ENCODE data around the gene PDLIM3. TPM values are rescaled to one million over a fixed set of nuclear protein-coding genes. Genes with fewer than 3 reads are reported as not detected.

PDLIM3 gene
- total and polyA plus RNA-seq, 2 donors (not counting 1 experiment from before 2014, with no cell fraction given), result 0.15 TPM; not detected in 1

DNA sequence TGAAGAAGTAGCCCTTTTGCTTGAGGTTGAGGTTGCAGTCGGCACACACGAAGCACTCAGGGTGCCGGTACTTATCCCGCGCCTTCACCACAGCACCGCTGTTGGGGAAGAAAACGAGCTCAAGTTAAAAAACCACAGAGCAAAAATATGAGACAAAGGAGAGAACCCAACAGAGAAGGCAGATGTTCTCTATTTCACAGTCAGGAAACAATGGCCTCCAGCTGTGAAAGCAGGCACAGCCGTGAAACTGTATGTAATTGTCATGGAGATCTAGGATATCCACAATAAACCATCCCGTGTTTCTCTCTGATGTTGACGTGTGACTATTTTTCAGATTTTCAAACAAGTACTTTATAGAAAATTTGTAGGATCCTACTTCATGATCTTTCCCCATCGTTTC is 32.9 kb downstream of the PDLIM3 start:
- Histone ChIP-seq H3K9me3 (ENCODE audit: control extremely low read depth in 1 of 3, control insufficient read depth in 2 of 3, insufficient read depth in 1 of 3, low read length in 2 of 3) (peaks cover 0 to 16% (median 1%) of the 10 kb centered on the region in 3 donors), H3K79me2 (ENCODE audit: control insufficient read depth, insufficient read depth, low read length) (no peaks in the 10 kb centered on the region), H3K27me3 (replicated peaks in 1 of 4; ENCODE audit: control extremely low read depth in 1 of 4, control insufficient read depth in 3 of 4, insufficient read depth in 4 of 4, low read length in 3 of 4) (peaks cover 0 to 15% (median 2%) of the 10 kb centered on the region in 4 experiments), H3K4me2 (replicated peaks; ENCODE audit: low read depth, low read length, poor library complexity, severe bottlenecking) (no peak overlapping the region), H3K27ac (ENCODE audit: low read length in 2 of 2) (no peak overlapping the region), H3K4me3 (ENCODE audit: control extremely low read depth in 1 of 5, extremely low read depth in 1 of 5, insufficient read depth in 1 of 5, low read depth in 2 of 5, low read length in 4 of 5) (no peak overlapping the region), H3K36me3 (replicated peaks in 1 of 2; ENCODE audit: control extremely low read depth in 1 of 2, control insufficient read depth in 1 of 2, extremely low read depth in 1 of 2, insufficient read depth in 2 of 2, low read length in 1 of 2) (no peaks in the 10 kb centered on the region), H3K9ac (ENCODE audit: low read length) (no peak overlapping the region), H2AFZ (ENCODE audit: insufficient read depth, low read depth, low read length, poor library complexity, severe bottlenecking) (no peak overlapping the region), H3K4me1 (ENCODE audit: control insufficient read depth in 2 of 2, insufficient read depth in 2 of 2, low read length in 2 of 2) (no peaks in the 10 kb centered on the region), H4K20me1 (ENCODE audit: control insufficient read depth, insufficient read depth, low read length, poor library complexity, severe bottlenecking) (no peaks in the 10 kb centered on the region)
- Mint-ChIP-seq H3K9me3 (ENCODE audit: insufficient read depth) (peaks cover 8% of the 10 kb centered on the region), H3K27ac (no peak overlapping the region), H3K4me1 (no peaks in the 10 kb centered on the region), H3K4me3 (no peak overlapping the region), H3K27me3 (peaks cover 38% of the 10 kb centered on the region)
- intact Hi-C loops (cut with micrococcal nuclease), result no loop called here
- POLR2A ChIA-PET, result no interaction called here
- WGBS (ENCODE audit: insufficient coverage), result 92% methylated on average over 8 of the region's 11 CpGs
- TF ChIP-seq CTCF (IDR thresholded peaks at IDR 0.05), result no peak
- no peak for TF ChIP-seq EZH2 (IDR thresholded peaks at IDR 0.05; ENCODE audit: borderline replicate concordance, insufficient read depth, low read depth, low read length, poor library complexity, severe bottlenecking)
- CTCF ChIA-PET, result no interaction called here
- DNase-seq (no peak), ATAC-seq (ENCODE audit: low read depth) (no peak)

GRCh38 chr4:185500576-185500975 is 34.7 kb downstream of the PDLIM3 start:
- H3K27me3 Mint-ChIP-seq, result peaks cover 38% of the 10 kb centered on the region
- Histone ChIP-seq H3K79me2 (ENCODE audit: control insufficient read depth, insufficient read depth, low read length) (no peaks in the 10 kb centered on the region), H3K9ac (ENCODE audit: low read length) (no peak overlapping the region), H3K36me3 (replicated peaks in 1 of 2; ENCODE audit: control extremely low read depth in 1 of 2, control insufficient read depth in 1 of 2, extremely low read depth in 1 of 2, insufficient read depth in 2 of 2, low read length in 1 of 2) (no peaks in the 10 kb centered on the region), H3K4me3 (ENCODE audit: control extremely low read depth in 1 of 5, extremely low read depth in 1 of 5, insufficient read depth in 1 of 5, low read depth in 2 of 5, low read length in 4 of 5) (no peak overlapping the region), H3K4me1 (ENCODE audit: control insufficient read depth in 2 of 2, insufficient read depth in 2 of 2, low read length in 2 of 2) (no peaks in the 10 kb centered on the region), H2AFZ (ENCODE audit: insufficient read depth, low read depth, low read length, poor library complexity, severe bottlenecking) (no peak overlapping the region), H3K4me2 (replicated peaks; ENCODE audit: low read depth, low read length, poor library complexity, severe bottlenecking) (no peak overlapping the region), H3K27ac (ENCODE audit: low read length in 2 of 2) (no peak overlapping the region), H4K20me1 (ENCODE audit: control insufficient read depth, insufficient read depth, low read length, poor library complexity, severe bottlenecking) (no peaks in the 10 kb centered on the region), H3K9me3 (ENCODE audit: control extremely low read depth in 1 of 3, control insufficient read depth in 2 of 3, insufficient read depth in 1 of 3, low read length in 2 of 3) (peaks cover 0 to 16% (median 1%) of the 10 kb centered on the region in 3 donors), H3K27me3 (replicated peaks in 1 of 4; ENCODE audit: control extremely low read depth in 1 of 4, control insufficient read depth in 3 of 4, insufficient read depth in 4 of 4, low read length in 3 of 4) (peaks cover 0 to 7% (median 2%) of the 10 kb centered on the region in 4 experiments)
- no peak overlapping the region for H3K4me3 Mint-ChIP-seq
- no peak overlapping the region for H3K27ac Mint-ChIP-seq
- ATAC-seq (ENCODE audit: low read depth), result no peak
- CTCF ChIA-PET, result no interaction called here
- WGBS (ENCODE audit: insufficient coverage), result 62% methylated on average over 1 of the region's 1 CpG
- POLR2A ChIA-PET, result no interaction called here
- no peak for TF ChIP-seq CTCF (IDR thresholded peaks at IDR 0.05)
- TF ChIP-seq EZH2 (IDR thresholded peaks at IDR 0.05; ENCODE audit: borderline replicate concordance, insufficient read depth, low read depth, low read length, poor library complexity, severe bottlenecking), result no peak
- DNase-seq, result no peak
- intact Hi-C loops (cut with micrococcal nuclease), result no loop called here
- peaks cover 8% of the 10 kb centered on the region for H3K9me3 Mint-ChIP-seq (ENCODE audit: insufficient read depth)
- H3K4me1 Mint-ChIP-seq, result no peaks in the 10 kb centered on the region
